K562 (cell line): Measurements from ENCODE around the gene OR2F2. TPM values are rescaled to one million over a fixed set of nuclear protein-coding genes. Genes with fewer than 3 reads are reported as not detected.

Experiments
- ATAC-seq: fragments of 200-7000 bp; cut with Tn5 transposase; 3 replicates; pipeline ENCODE4 v1.9.1; 2020; ENCODE audit warnings: moderate library complexity
- BruUV-seq: library from RNA; stranded (reverse); fragments of 400-500 nt; replicated peaks from 2 replicates; lab custom pipeline; 2021; lab: Mats Ljungman, UMichigan
- CTCF ChIA-PET: fragments of 300-600 bp; formaldehyde crosslinking; extraction: SDS; loops from one replicate; lab custom pipeline; 2021; ENCODE audit warnings: low intra/inter-chr PET ratio; lab: Yijun Ruan, JAX
- POLR2A ChIA-PET: fragments of 300-600, 350-650 bp; sonication (Branson Sonifier 250); formaldehyde crosslinking; extraction: SDS; loops from one replicate; lab custom pipeline; 2021; ENCODE audit warnings: antibody characterized with exemption, inconsistent platforms; lab: Yijun Ruan, JAX
- DNase-seq, 4 experiments: peaks; one replicate each; pipeline versions ENCODE4 v3.0.0 to v3.0.0-alpha.2; 2011 to 2018; ENCODE audit warnings: low spot score in 3 of 4, mixed read lengths in 3 of 4; ENCODE audit errors: extremely low read depth in 1 of 4
- FAIRE-seq: peaks from 2 replicates; lab custom pipeline; 2011; peaks lifted over from hg19 to GRCh38; lab: Jason Lieb, UNC
- H2AFZ ChIP-seq: 2 replicates; pipeline ENCODE4 v1.6.0; 2011; ENCODE audit warnings: low read depth, low read length, control low read depth, inconsistent platforms
- H3K27ac ChIP-seq: fragments of 200-600 bp; 3 replicates; pipeline ENCODE4 v1.8.0; 2011; ENCODE audit warnings: low read depth, mild to moderate bottlenecking, control low read depth, inconsistent platforms, low read length, moderate library complexity, mixed read lengths; ENCODE audit errors: extremely low read depth
- H3K27me3 ChIP-seq, 2 experiments: fragments of 300-600 bp in 1 of 2; 2 replicates in 1 of 2; 3 replicates in 1 of 2; pipeline versions ENCODE4 v1.6.0 to v1.8.0; 2011; ENCODE audit warnings: inconsistent platforms in 2 of 2, low read length in 2 of 2, mild to moderate bottlenecking in 1 of 2, mixed read lengths in 1 of 2, moderate library complexity in 1 of 2; ENCODE audit not compliant: control insufficient read depth in 2 of 2, insufficient read depth in 2 of 2
- H3K36me3 ChIP-seq: fragments of 300-600 bp; 3 replicates; pipeline ENCODE4 v1.8.0; 2011; ENCODE audit warnings: mild to moderate bottlenecking, low read length, inconsistent platforms; ENCODE audit not compliant: control insufficient read depth, insufficient read depth
- H3K4me1 ChIP-seq, 2 experiments: fragments of 200-600 bp in 1 of 2; replicated peaks in 1 of 2; 2 replicates in 1 of 2; 3 replicates in 1 of 2; pipeline versions ENCODE4 v1.5.1 to v1.8.0; 2011; ENCODE audit warnings: inconsistent platforms in 2 of 2, low read length in 2 of 2, mild to moderate bottlenecking in 1 of 2, mixed read lengths in 1 of 2, moderate library complexity in 1 of 2; ENCODE audit not compliant: control insufficient read depth in 2 of 2, insufficient read depth in 2 of 2
- H3K4me2 ChIP-seq: 2 replicates; pipeline ENCODE4 v1.6.1; 2011; ENCODE audit warnings: low read length, control low read depth, inconsistent platforms, mixed read lengths; ENCODE audit not compliant: insufficient read depth
- H3K4me3 ChIP-seq: fragments of 200-600 bp; sonication (generic), shearing (Covaris generic); 2 replicates; pipeline ENCODE4 v1.5.1; 2016; ENCODE audit warnings: control low read depth, inconsistent platforms
- H3K79me2 ChIP-seq: fragments of 200-600 bp; 3 replicates; pipeline ENCODE4 v1.8.0; 2011; ENCODE audit warnings: low read length, inconsistent platforms; ENCODE audit not compliant: control insufficient read depth, insufficient read depth
- H3K9ac ChIP-seq, 2 experiments: 2 replicates each; pipeline versions ENCODE4 v1.6.0 to v1.6.1; 2011; ENCODE audit warnings: low read depth in 2 of 2, low read length in 2 of 2, control low read depth in 1 of 2, inconsistent platforms in 1 of 2, mild to moderate bottlenecking in 1 of 2, mixed read lengths in 1 of 2; ENCODE audit not compliant: insufficient read depth in 1 of 2
- H3K9me1 ChIP-seq: one replicate; pipeline ENCODE4 v1.6.0; 2011; ENCODE audit warnings: inconsistent platforms, mild to moderate bottlenecking, low read length, moderate library complexity; ENCODE audit not compliant: control insufficient read depth, insufficient read depth
- H3K9me3 ChIP-seq: replicated peaks from 2 replicates; pipeline ENCODE4 v1.5.1; 2011; ENCODE audit warnings: low read depth, low read length, inconsistent platforms; ENCODE audit not compliant: control insufficient read depth, insufficient read depth
- H4K20me1 ChIP-seq: replicated peaks from 2 replicates; pipeline ENCODE4 v1.6.1; 2011; ENCODE audit warnings: low read length, inconsistent platforms, mixed read lengths; ENCODE audit not compliant: control insufficient read depth, insufficient read depth
- CCAR2 ChIP-seq: fragments of 200-400 bp; formaldehyde crosslinking; IDR thresholded peaks from 2 replicates; pipeline ENCODE4 v1.6.1; 2017; ENCODE audit warnings: mild to moderate bottlenecking, low read depth, low read length
- MBD2 ChIP-seq: sonication (generic); IDR thresholded peaks from 2 replicates; pipeline ENCODE4 v1.6.1; 2016; ENCODE audit warnings: low read depth, borderline replicate concordance
- MEIS2 ChIP-seq: fragments of 450-650 bp; IDR thresholded peaks from 2 replicates; pipeline ENCODE4 v1.6.1; 2014; ENCODE audit warnings: mild to moderate bottlenecking; ENCODE audit not compliant: partially characterized antibody
- NCOR1 ChIP-seq: fragments of 450-650 bp; IDR thresholded peaks from 2 replicates; pipeline ENCODE4 v1.6.1; 2016; ENCODE audit warnings: mild to moderate bottlenecking, moderate library complexity
- TRIM24 ChIP-seq, 2 experiments: fragments of 450-650 bp; IDR thresholded peaks; 2 replicates each; pipeline ENCODE4 v1.6.1; 2016
- ZNF24 ChIP-seq: fragments of 450-650 bp; IDR thresholded peaks from 2 replicates; pipeline ENCODE4 v1.6.1; 2016
- WGBS: fragments of 100-300 bp; shearing (Covaris generic); methylation state at CpG from one replicate; pipeline ENCODE4 v1.1.6; 2016; ENCODE audit warnings: low coverage, mixed read lengths; ENCODE audit not compliant: insufficient coverage; ENCODE audit errors: missing lambda C conversion rate; 5-methylcytosine and 5-hydroxymethylcytosine counted together
- in situ Hi-C: fragments of 300-500 bp; cut with MboI; formaldehyde crosslinking; loops from 4 replicates; pipeline ENCODE4 v1.15.0; 2018; ENCODE audit warnings: inconsistent platforms, mixed read lengths
- intact Hi-C: fragments of 100-400 bp; cut with micrococcal nuclease; formaldehyde crosslinking; loops from 2 replicates; pipeline ENCODE4 v1.14.2; 2022
- polyA plus RNA-seq, 8 experiments: library from polyadenylated mRNA; depleted of rRNA in 4 of 8; stranded (reverse) in 5 of 8; unstranded in 3 of 8; fragments of >200 nt; fragmentation: Nextera tagmentation in 2 of 8; fragmentation: Illumina TruSeq in 1 of 8; extraction: Ambion mirVana in 2 of 8; extraction: Trizol in 1 of 8; gene quantifications; 2 replicates each; pipeline versions ENCODE4 v1.2.1 to v1.2.3, GENCODE V29; 2011 to 2014; ENCODE audit warnings: inconsistent platforms in 1 of 8, missing spikeins in 1 of 8
- total RNA-seq, 7 experiments: library from RNA; depleted of rRNA in 6 of 7; stranded (reverse); fragments of >200 nt in 6 of 7; fragmentation: Illumina TruSeq in 2 of 7; extraction: Trizol in 2 of 7; gene quantifications; 2 replicates each; pipeline versions ENCODE4 v1.2.1 to v1.2.3, GENCODE V29; 2011 to 2021; ENCODE audit warnings: low replicate concordance in 1 of 7
- TF ChIP-seq, protein P1 (sequence below): sonication (generic); formaldehyde crosslinking; IDR thresholded peaks from 2 replicates; pipeline ENCODE4 v1.9.0; 2022; ENCODE audit warnings: mild to moderate bottlenecking, missing genetic modification reagents
- TF ChIP-seq, protein P2 (sequence below): fragments of 200-800 bp; sonication (Bioruptor generic); IDR thresholded peaks from 2 replicates; pipeline ENCODE4 v1.6.1; 2017; ENCODE audit warnings: missing genetic modification characterization, missing compliant biosample characterization
- TF ChIP-seq, protein P3 (sequence below): fragments of 250-450 bp; sonication (Bioruptor Pico); IDR thresholded peaks from 2 replicates; pipeline ENCODE4 v1.9.0; 2021; ENCODE audit warnings: mild to moderate bottlenecking
- TF ChIP-seq, protein P4 (sequence below), 2 experiments: fragments of 200-800 bp in 1 of 2; sonication (Bioruptor generic) in 1 of 2; sonication (generic) in 1 of 2; formaldehyde crosslinking in 1 of 2; IDR thresholded peaks in 1 of 2; conservative IDR thresholded peaks in 1 of 2; 2 replicates each; pipeline versions ENCODE4 v1.5.0 to v1.6.1; 2016 to 2020; ENCODE audit warnings: missing compliant biosample characterization in 1 of 2, missing genetic modification characterization in 1 of 2, missing genetic modification reagents in 1 of 2
- TF ChIP-seq, protein P5 (sequence below): sonication (generic); formaldehyde crosslinking; IDR thresholded peaks from 2 replicates; pipeline ENCODE4 v1.8.0; 2022; ENCODE audit warnings: mild to moderate bottlenecking, missing genetic modification reagents
- TF ChIP-seq, protein P6 (sequence below): fragments of 450-650 bp; IDR thresholded peaks from 2 replicates; pipeline ENCODE4 v1.7.0; 2016; ENCODE audit warnings: borderline replicate concordance
- TF ChIP-seq, protein P7 (sequence below): sonication (generic); formaldehyde crosslinking; IDR thresholded peaks from 2 replicates; pipeline ENCODE4 v1.8.1; 2023; ENCODE audit warnings: mild to moderate bottlenecking, missing genetic modification reagents, moderate library complexity

Gene OR2F2
- total and polyA plus RNA-seq, 9 of the 15 experiments (the other 6 are each of a cell fraction or from before 2014, with no cell fraction given), result not detected

DNA sequence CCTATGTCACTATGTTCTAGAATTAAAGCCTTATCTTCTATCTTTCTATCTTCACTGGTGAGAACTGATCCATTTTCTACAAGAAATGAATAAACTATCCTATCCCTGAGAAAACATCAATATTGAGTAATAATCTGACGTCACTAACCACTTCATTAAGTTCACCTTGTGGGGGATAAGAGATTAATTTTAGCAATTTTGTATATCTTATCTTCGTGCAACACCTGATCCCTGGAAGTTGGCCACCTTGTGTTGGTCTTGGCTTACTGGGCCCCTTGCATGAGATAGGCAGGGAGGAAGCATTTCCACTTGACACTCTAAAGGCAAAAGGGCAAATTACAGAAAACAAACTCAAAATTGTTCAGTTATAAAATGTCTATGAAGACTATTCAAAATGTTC, 45.0 kb downstream of the OR2F2 start:
- ATAC-seq (peak; percentile 43), FAIRE-seq (no peak), DNase-seq (peak in 3 of 4 experiments; percentile 29 to 66 (median 46))
- in situ Hi-C loops (no loop called here), intact Hi-C loops (no loop called here)
- Histone ChIP-seq H3K4me2 (no peak overlapping the region), H3K79me2 (no peaks in the 10 kb centered on the region), H3K9ac (no peak overlapping the region), H3K9me3 (no peaks in the 10 kb centered on the region), H4K20me1 (no peaks in the 10 kb centered on the region), H3K9me1 (no peaks in the 10 kb centered on the region), H2AFZ (no peak overlapping the region), H3K27ac (no peak overlapping the region), H3K27me3 (peaks cover 0 to 6% of the 10 kb centered on the region in 2 experiments; a peak in 1 of 5 replicates), H3K4me1 (peaks cover 5 to 13% of the 10 kb centered on the region in 2 experiments; a peak in 4 of 5 replicates), H3K4me3 (no peak overlapping the region), H3K36me3 (no peaks in the 10 kb centered on the region)
- BruUV-seq, result no TSS peak
- 2% methylated on average over 2 of the region's 2 CpGs for WGBS
- CTCF ChIA-PET, result interaction anchor here (0.6 kb wide), 1 partner anchor 1964 kb away, joined by 4 read pairs; no protein-coding TSS in a partner anchor
- POLR2A ChIA-PET, result no interaction called here
- TF ChIP-seq MBD2, result no peak
- no peak for TF ChIP-seq ZNF24
- TF ChIP-seq, protein P1, sequence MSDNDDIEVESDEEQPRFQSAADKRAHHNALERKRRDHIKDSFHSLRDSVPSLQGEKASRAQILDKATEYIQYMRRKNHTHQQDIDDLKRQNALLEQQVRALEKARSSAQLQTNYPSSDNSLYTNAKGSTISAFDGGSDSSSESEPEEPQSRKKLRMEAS (CRISPR knock-in tag), result no peak
- no peak for TF ChIP-seq MEIS2
- TF ChIP-seq, protein P2, sequence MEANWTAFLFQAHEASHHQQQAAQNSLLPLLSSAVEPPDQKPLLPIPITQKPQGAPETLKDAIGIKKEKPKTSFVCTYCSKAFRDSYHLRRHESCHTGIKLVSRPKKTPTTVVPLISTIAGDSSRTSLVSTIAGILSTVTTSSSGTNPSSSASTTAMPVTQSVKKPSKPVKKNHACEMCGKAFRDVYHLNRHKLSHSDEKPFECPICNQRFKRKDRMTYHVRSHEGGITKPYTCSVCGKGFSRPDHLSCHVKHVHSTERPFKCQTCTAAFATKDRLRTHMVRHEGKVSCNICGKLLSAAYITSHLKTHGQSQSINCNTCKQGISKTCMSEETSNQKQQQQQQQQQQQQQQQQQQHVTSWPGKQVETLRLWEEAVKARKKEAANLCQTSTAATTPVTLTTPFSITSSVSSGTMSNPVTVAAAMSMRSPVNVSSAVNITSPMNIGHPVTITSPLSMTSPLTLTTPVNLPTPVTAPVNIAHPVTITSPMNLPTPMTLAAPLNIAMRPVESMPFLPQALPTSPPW (CRISPR knock-in tag), result no peak
- TF ChIP-seq, protein P3, sequence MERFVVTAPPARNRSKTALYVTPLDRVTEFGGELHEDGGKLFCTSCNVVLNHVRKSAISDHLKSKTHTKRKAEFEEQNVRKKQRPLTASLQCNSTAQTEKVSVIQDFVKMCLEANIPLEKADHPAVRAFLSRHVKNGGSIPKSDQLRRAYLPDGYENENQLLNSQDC (CRISPR knock-in tag), result no peak
- TF ChIP-seq CCAR2, result no peak
- peak; percentile 54 for TF ChIP-seq NCOR1
- TF ChIP-seq, protein P4, sequence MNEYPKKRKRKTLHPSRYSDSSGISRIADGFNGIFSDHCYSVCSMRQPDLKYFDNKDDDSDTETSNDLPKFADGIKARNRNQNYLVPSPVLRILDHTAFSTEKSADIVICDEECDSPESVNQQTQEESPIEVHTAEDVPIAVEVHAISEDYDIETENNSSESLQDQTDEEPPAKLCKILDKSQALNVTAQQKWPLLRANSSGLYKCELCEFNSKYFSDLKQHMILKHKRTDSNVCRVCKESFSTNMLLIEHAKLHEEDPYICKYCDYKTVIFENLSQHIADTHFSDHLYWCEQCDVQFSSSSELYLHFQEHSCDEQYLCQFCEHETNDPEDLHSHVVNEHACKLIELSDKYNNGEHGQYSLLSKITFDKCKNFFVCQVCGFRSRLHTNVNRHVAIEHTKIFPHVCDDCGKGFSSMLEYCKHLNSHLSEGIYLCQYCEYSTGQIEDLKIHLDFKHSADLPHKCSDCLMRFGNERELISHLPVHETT (CRISPR knock-in tag; conservative IDR thresholded peaks at IDR 0.05 in 1 of 2, IDR thresholded peaks at IDR 0.05 in 1 of 2), result no peak
- TF ChIP-seq, protein P5, sequence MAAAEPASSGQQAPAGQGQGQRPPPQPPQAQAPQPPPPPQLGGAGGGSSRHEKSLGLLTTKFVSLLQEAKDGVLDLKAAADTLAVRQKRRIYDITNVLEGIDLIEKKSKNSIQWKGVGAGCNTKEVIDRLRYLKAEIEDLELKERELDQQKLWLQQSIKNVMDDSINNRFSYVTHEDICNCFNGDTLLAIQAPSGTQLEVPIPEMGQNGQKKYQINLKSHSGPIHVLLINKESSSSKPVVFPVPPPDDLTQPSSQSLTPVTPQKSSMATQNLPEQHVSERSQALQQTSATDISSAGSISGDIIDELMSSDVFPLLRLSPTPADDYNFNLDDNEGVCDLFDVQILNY (CRISPR knock-in tag), result no peak
- TF ChIP-seq, protein P6, sequence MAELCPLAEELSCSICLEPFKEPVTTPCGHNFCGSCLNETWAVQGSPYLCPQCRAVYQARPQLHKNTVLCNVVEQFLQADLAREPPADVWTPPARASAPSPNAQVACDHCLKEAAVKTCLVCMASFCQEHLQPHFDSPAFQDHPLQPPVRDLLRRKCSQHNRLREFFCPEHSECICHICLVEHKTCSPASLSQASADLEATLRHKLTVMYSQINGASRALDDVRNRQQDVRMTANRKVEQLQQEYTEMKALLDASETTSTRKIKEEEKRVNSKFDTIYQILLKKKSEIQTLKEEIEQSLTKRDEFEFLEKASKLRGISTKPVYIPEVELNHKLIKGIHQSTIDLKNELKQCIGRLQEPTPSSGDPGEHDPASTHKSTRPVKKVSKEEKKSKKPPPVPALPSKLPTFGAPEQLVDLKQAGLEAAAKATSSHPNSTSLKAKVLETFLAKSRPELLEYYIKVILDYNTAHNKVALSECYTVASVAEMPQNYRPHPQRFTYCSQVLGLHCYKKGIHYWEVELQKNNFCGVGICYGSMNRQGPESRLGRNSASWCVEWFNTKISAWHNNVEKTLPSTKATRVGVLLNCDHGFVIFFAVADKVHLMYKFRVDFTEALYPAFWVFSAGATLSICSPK, result no peak
- TF ChIP-seq, protein P7, sequence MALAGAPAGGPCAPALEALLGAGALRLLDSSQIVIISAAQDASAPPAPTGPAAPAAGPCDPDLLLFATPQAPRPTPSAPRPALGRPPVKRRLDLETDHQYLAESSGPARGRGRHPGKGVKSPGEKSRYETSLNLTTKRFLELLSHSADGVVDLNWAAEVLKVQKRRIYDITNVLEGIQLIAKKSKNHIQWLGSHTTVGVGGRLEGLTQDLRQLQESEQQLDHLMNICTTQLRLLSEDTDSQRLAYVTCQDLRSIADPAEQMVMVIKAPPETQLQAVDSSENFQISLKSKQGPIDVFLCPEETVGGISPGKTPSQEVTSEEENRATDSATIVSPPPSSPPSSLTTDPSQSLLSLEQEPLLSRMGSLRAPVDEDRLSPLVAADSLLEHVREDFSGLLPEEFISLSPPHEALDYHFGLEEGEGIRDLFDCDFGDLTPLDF (CRISPR knock-in tag), result no peak
- peak; percentile 36 to 38; a peak in 2 of 4 replicates for TF ChIP-seq TRIM24 (IDR thresholded peaks at IDR 0.05)
